Retinal pigment epithelial cell (primary cell): ENCODE results near the gene OR52I2.

Experiments used
- DNase-seq: peaks from one replicate; pipeline ENCODE4 v3.0.0-alpha.2; 2010; ENCODE audit warnings: low read depth
- H3K4me3 ChIP-seq: 2 replicates; pipeline ENCODE4 v1.5.1; 2011; ENCODE audit warnings: mild to moderate bottlenecking, low read length, control low read depth, moderate library complexity
- CTCF ChIP-seq: conservative IDR thresholded peaks from 2 replicates; pipeline ENCODE4 v1.5.1; 2011; ENCODE audit warnings: low read depth, low read length, control low read depth, inconsistent platforms

OR52I2 gene

DNA sequence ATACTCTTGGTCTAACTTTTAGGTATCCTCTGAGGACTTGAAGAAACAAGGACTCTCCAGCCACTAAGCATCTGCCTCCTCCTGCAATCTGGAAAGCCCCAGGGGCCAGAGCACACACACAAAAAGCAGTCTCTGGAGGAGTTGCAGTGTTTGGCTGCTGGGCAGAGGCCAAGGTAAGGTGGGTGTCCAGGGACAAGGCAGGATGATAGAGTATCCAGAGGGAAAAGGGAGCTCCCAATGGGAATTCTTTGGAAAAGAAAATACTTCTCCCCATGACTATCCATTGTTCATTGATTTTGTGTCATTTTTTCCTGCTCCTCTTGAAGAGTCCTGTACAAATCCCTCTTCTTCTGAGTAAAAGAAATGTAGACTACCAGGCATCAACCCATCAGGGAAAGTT is at the start of gene OR52I2:
OR52I2 (plus strand) TSS at position 301 of the 400 bp plus-strand sequence.
- H3K4me3 ChIP-seq: no peak within 1 kb of the TSS
- TF ChIP-seq CTCF: no peak
- DNase-seq: no peak

DNA sequence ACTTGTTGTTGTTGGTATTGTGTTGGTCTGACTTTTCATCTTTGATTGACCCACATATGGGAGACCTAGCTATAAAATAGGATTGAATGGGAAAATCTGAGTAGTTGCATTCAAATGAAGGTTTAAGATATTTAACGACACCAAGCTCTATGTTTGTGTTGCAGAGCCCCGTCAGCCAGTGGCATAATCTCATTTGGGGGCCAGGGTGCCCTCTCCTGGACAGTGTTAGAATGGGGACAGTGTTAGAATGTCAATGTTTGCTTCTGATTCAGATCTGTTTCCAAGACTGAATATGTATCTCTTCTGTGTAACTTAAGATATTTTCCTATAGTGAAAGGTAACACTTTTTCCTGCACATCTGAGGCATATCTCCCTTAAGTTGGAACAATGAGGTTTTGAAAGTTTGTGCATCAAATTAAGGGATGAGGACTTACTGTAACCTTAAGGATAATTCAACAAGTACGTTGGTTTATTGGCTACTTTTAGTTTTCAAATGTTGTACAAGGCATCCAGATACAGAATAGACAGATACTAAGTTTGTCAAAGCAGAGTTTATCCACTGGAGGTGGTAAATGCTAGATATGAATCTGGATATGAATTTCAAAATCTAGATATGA is 41.8 kb upstream of the OR52I2 start:
- TF ChIP-seq CTCF: peak; percentile 77
- H3K4me3 ChIP-seq: no peak overlapping the region

DNA sequence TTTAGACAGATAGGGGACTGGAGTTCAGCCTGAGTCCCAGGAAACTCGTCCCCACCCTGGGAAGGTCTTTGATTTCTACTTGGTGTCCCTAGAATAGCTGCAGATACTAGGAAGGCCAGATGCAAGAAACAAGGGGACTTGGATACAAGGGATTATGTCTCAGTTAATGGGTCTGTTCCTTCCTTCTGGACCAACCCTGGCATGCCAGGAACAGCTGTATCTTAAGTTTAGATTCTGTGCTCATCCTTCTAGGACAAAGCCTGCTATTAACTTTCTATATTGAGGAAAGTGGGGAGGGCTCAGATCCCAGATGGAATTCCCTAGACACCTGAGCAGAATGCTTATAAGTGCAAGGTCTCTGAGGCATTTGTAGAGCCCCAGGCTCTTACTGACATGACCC is 40.5 kb upstream of the OR52I2 start:
- H3K4me3 ChIP-seq: no peak overlapping the region
- TF ChIP-seq CTCF: no peak
- DNase-seq: no peak

More for the DNA sequence above, 41.8 kb upstream of the OR52I2 start:
- no peak for DNase-seq

- no peak for TF ChIP-seq CTCF
- DNase-seq: no peak
- H3K4me3 ChIP-seq: no peak overlapping the region
Measured at GRCh38 chr11:4543561-4543960, 38.0 kb upstream of the OR52I2 start.

DNA sequence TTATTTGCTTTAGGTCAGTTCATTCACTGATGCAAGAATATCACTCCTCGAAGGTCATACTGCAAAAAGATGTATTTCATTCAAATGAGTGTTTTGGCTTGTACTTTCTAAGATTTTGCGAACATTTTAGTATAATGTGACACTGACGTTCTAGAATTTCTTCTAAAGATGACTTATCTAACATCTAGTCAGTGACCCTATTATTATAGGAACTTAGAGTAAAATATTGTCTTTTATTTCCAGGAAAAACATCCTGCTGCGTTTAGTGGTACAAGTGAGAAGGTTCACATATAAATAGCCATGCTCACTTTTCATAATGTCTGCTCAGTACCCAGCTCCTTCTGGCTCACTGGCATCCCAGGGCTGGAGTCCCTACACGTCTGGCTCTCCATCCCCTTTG is 36.7 kb upstream of the OR52I2 start, which contains the start of gene OR52M1:
OR52M1 (plus strand) TSS at position 301 of the 400 bp plus-strand sequence; CDS start at position 301, 0 bp downstream.
- H3K4me3 ChIP-seq: no peak within 1 kb of the TSS
- no peak for DNase-seq
- TF ChIP-seq CTCF: no peak

- H3K4me3 ChIP-seq: no peak overlapping the region
- no peak for DNase-seq
- TF ChIP-seq CTCF: no peak
Measured at GRCh38 chr11:4546878-4547277, 34.7 kb upstream of the OR52I2 start.

DNA sequence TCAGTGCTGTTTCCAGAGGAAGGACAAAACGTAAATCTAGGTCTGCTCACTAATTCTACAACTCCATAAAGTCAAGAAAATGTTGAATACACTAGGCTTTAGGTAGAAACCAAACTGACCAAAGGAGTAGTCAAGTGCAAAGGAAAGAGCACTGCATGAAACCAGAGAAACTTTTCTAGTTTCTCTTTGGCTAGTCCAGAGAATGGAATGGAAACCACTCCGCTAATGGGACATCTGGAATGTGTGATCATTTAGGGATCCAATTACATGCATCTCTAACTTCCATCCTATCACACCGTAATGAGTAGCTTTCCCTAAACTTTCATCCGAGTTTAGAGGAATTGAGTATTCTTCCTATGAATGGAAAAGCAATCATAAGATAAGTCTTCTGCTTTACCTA is 34.1 kb upstream of the OR52I2 start:
- DNase-seq: no peak

More for the DNA sequence above, 34.1 kb upstream of the OR52I2 start:
- H3K4me3 ChIP-seq: no peak overlapping the region
- no peak for TF ChIP-seq CTCF
